Peyer's patch (tissue), 4 donors: Measurements from ENCODE around the gene ABL2. TPM values are rescaled to one million over a fixed set of nuclear protein-coding genes. Genes with fewer than 3 reads are reported as not detected.
"Not testable (repeated sequence)": the region's sequence is repeated elsewhere in the genome, so short reads cannot be mapped to it uniquely, and the experiment has no call there.

Experiments used
- DNase-seq, 3 donors: peaks; one replicate each; pipeline ENCODE4 v3.0.0-alpha.2; 2017 to 2019
- H3K27ac ChIP-seq, 4 donors: fragments of 200-600 bp; sonication (generic); one replicate each; pipeline ENCODE4 v1.5.1; 2016 to 2019
- H3K27me3 ChIP-seq, 2 donors: fragments of 200-600 bp; sonication (generic); one replicate each; pipeline ENCODE4 v1.5.1; 2019
- H3K36me3 ChIP-seq, 3 donors: fragments of 200-600 bp; sonication (generic); one replicate each; pipeline ENCODE4 v1.5.1; 2016 to 2019
- H3K4me1 ChIP-seq, 4 donors: fragments of 200-600 bp; sonication (generic); one replicate each; pipeline ENCODE4 v1.5.1; 2016 to 2019
- H3K4me3 ChIP-seq, 4 donors: fragments of 200-600 bp; sonication (generic); 1 replicate in 3 of 4; 2 replicates in 1 of 4; pipeline ENCODE4 v1.5.1; 2016 to 2019; ENCODE audit warnings: mild to moderate bottlenecking in 1 of 4
- H3K9me3 ChIP-seq, 4 donors: fragments of 200-600 bp; sonication (generic); one replicate each; pipeline ENCODE4 v1.5.1; 2016 to 2019; ENCODE audit warnings: mild to moderate bottlenecking in 1 of 4
- CTCF ChIP-seq, 6 experiments: fragments of 450-650 bp in 4 of 6; fragments of 200-600 bp in 2 of 6; sonication (generic) in 1 of 6; IDR thresholded peaks; one replicate each; pipeline ENCODE4 v1.5.1; 2017 to 2019; ENCODE audit warnings: antibody characterized with exemption in 6 of 6, mild to moderate bottlenecking in 3 of 6, moderate library complexity in 1 of 6
- POLR2A ChIP-seq, 2 donors: fragments of 450-650 bp; IDR thresholded peaks; one replicate each; pipeline ENCODE4 v1.5.1; 2017; ENCODE audit warnings: antibody characterized with exemption in 2 of 2, mild to moderate bottlenecking in 2 of 2, moderate library complexity in 2 of 2
- total RNA-seq, 4 donors: library from RNA; depleted of rRNA; stranded (reverse); fragments of >200 nt; gene quantifications; one replicate each; pipeline ENCODE4 v1.1.0, GENCODE V29; 2016

ABL2 gene
- total RNA-seq: 10 to 100 TPM in 3 of 4 donors, 1 to 10 TPM in 1; 9.6 to 25.6 (median 12.1) TPM

- H3K27me3 ChIP-seq: no peaks in the 10 kb centered on the region
- peaks cover 0 to 2% (median 0%) of the 10 kb centered on the region in 3 donors for H3K36me3 ChIP-seq
- peak; percentile 35 to 66 (median 64) for DNase-seq
- peak within 1 kb of the TSS; percentile 73 to 98 (median 91) for H3K4me3 ChIP-seq
- TF ChIP-seq CTCF (IDR thresholded peaks at IDR 0.05) (no peak), POLR2A (IDR thresholded peaks at IDR 0.05) (no peak)
- H3K4me1 ChIP-seq: peaks cover 0 to 19% (median 0%) of the 10 kb centered on the region in 4 donors
- H3K27ac ChIP-seq: peak within 1 kb of the TSS; percentile 74 to 84 (median 78)
- no peaks in the 10 kb centered on the region for H3K9me3 ChIP-seq
Measured at GRCh38 chr1:179229214-179230140, at the start of gene ABL2. TSS of gene ABL2 (minus strand) at chr1:179229677. CDS start at chr1:179229397, 280 bp downstream.

- no peak overlapping the region for H3K27ac ChIP-seq
- H3K9me3 ChIP-seq: no peaks in the 10 kb centered on the region
- H3K4me1 ChIP-seq: no peaks in the 10 kb centered on the region
- no peak for TF ChIP-seq CTCF (IDR thresholded peaks at IDR 0.05)
- no peak for TF ChIP-seq POLR2A (IDR thresholded peaks at IDR 0.05)
- H3K4me3 ChIP-seq: no peak overlapping the region
- no peak for DNase-seq
- H3K27me3 ChIP-seq: no peaks in the 10 kb centered on the region
- no peaks in the 10 kb centered on the region for H3K36me3 ChIP-seq
Measured at GRCh38 chr1:179278920-179279319, 49.4 kb upstream of the ABL2 start.

- not testable (repeated sequence) for H3K27me3 ChIP-seq, H3K4me1 ChIP-seq, H3K36me3 ChIP-seq
Measured at GRCh38 chr1:179274424-179274823, 44.9 kb upstream of the ABL2 start.

GRCh38 chr1:179269071-179269470 lies 39.6 kb upstream of the ABL2 start:
- no peaks in the 10 kb centered on the region for H3K4me1 ChIP-seq
- H3K4me3 ChIP-seq: no peak overlapping the region
- H3K27ac ChIP-seq: no peak overlapping the region
- no peak for TF ChIP-seq POLR2A (IDR thresholded peaks at IDR 0.05)
- DNase-seq: no peak
- H3K9me3 ChIP-seq: no peaks in the 10 kb centered on the region
- no peaks in the 10 kb centered on the region for H3K36me3 ChIP-seq
- H3K27me3 ChIP-seq: no peaks in the 10 kb centered on the region

More at GRCh38 chr1:179274424-179274823, 44.9 kb upstream of the ABL2 start:
- not testable (repeated sequence) for H3K9me3 ChIP-seq, H3K27ac ChIP-seq, H3K4me3 ChIP-seq, DNase-seq

- no peak for DNase-seq
- no peak overlapping the region for H3K4me3 ChIP-seq
- H3K9me3 ChIP-seq: no peaks in the 10 kb centered on the region
- H3K27me3 ChIP-seq: no peaks in the 10 kb centered on the region
- no peak overlapping the region for H3K27ac ChIP-seq
- TF ChIP-seq CTCF (IDR thresholded peaks at IDR 0.05) (no peak), POLR2A (IDR thresholded peaks at IDR 0.05) (no peak)
- H3K36me3 ChIP-seq: no peaks in the 10 kb centered on the region
- no peaks in the 10 kb centered on the region for H3K4me1 ChIP-seq
Measured at GRCh38 chr1:179264507-179264906, 35.0 kb upstream of the ABL2 start.

GRCh38 chr1:179263121-179263520 lies 33.6 kb upstream of the ABL2 start:
- no peak for DNase-seq
- no peak overlapping the region for H3K27ac ChIP-seq
- H3K27me3 ChIP-seq: no peaks in the 10 kb centered on the region
- no peaks in the 10 kb centered on the region for H3K36me3 ChIP-seq
- H3K9me3 ChIP-seq: no peaks in the 10 kb centered on the region
- TF ChIP-seq CTCF (IDR thresholded peaks at IDR 0.05): no peak
- H3K4me1 ChIP-seq: no peaks in the 10 kb centered on the region
- H3K4me3 ChIP-seq: no peak overlapping the region
